NCI-H345 (cell line): ENCODE results near the gene SH3GL3.

Experiments
- DNase-seq: peaks from one replicate; lab custom pipeline; 2025; lab: John Stamatoyannopoulos, UW

Gene SH3GL3

GRCh38 chr15:83503595-83504364, 56.6 kb downstream of the SH3GL3 start:
- no peak for DNase-seq

DNA sequence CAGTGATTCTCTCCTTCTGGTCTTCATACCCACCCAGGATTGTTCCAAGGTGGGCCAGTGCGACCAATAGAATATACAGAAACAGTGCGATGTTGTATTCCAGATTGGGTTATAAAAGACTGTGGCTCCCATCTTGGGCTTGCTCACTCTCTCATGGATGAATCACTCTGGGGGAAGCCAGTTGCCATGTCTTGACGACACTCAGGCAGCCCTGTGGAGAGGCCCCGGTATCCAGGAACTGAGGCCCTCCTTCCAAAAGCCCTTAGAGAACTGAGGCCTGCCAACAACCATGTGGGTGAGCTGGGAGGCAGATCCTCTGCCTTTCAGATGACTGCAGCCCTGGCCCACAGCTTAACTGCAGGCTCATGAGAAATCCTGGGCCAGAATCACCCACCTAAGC, 57.2 kb downstream of the SH3GL3 start:
- no peak for DNase-seq

- DNase-seq = no peak
Observed at GRCh38 chr15:83510001-83510400, 62.9 kb downstream of the SH3GL3 start.

GRCh38 chr15:83512459-83512858, 65.3 kb downstream of the SH3GL3 start:
- no peak for DNase-seq

- no peak for DNase-seq
Observed at GRCh38 chr15:83514584-83514983, 67.4 kb downstream of the SH3GL3 start.

DNA sequence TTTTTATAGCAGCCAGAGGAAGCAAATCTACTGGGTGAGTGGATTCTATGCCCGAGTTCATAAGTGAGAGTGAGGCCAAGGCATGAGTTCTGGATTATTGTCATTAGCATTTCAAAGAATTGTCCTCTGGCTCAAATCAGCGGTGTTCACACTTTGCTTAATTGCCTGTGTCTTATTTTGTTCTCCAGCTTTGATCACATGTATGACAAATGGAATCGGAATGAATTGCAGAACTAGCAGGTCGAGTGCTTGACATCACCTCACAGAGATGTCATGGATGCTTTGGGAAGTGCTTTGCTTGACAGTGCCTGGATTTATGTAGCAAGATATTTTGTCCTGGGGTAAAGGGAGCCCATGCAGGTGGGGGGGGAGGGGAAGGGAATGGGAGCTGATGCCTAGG, 68.0 kb downstream of the SH3GL3 start:
- DNase-seq = no peak

DNA sequence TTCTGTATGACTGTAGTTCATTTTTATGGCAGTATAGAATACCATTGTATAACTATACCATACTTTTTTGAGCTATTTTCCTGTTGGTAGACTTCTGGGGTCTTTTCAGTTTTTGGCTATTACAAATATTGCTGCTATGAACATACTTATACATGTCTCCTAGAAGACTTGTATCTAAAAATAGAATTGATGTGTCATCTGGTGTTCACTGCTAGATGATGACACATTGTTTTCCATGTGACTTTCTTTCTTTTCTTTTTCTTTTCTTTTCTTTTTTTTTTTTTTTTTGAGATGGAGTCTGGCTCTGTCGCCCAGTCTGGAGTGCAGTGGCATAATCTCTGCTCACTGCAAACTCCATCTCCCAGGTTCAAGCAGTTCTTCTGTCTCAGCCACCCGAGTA, 69.8 kb downstream of the SH3GL3 start:
- no peak for DNase-seq

DNA sequence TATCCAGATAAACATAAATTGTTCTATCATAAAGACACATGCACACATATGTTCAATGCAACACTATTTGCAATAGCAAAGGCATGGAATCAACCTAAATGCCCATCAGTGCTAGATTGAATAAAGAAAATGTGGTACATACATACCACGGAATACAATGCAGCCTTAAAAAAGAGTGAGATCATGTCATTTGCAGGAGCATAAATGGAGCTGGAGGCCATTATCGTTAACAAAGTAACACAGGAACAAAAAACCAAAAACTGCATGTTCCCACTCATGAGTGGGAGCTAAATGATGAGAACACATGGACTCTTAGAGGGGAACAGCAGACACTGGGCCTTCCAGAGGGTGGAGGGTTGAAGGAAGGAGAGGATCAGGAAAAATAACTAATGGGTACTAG, 79.2 kb downstream of the SH3GL3 start:
- DNase-seq = no peak

DNA sequence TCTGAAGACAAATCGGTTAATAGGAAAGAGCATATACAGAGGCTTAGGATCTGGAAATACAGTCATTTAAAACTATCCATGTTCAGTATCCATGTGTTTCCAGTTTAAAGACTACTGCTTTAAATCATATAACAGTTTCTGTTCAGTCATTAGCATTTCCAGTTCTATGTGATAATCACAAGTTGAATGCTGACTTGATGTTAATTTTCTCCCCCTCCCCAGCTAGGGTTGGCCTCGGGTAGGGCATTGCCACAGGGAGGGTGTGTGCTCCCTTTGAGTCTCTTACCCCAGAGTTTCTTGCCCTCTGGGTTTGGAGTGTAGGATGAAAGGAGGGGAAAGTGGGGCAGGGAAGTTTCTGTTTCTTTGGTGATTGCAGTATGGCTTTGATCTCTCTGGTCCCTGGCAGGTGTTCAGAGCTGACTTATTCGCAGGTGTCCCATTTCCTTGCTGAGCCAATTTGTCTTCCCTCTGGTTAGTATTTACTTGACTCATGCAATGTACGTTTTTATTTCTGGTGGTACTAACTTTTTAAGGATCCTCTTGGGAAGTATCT, 86.3 kb downstream of the SH3GL3 start:
- no peak for DNase-seq

GRCh38 chr15:83537606-83538005, 90.5 kb downstream of the SH3GL3 start:
- DNase-seq = no peak

GRCh38 chr15:83538682-83539081, 91.5 kb downstream of the SH3GL3 start:
- no peak for DNase-seq

DNA sequence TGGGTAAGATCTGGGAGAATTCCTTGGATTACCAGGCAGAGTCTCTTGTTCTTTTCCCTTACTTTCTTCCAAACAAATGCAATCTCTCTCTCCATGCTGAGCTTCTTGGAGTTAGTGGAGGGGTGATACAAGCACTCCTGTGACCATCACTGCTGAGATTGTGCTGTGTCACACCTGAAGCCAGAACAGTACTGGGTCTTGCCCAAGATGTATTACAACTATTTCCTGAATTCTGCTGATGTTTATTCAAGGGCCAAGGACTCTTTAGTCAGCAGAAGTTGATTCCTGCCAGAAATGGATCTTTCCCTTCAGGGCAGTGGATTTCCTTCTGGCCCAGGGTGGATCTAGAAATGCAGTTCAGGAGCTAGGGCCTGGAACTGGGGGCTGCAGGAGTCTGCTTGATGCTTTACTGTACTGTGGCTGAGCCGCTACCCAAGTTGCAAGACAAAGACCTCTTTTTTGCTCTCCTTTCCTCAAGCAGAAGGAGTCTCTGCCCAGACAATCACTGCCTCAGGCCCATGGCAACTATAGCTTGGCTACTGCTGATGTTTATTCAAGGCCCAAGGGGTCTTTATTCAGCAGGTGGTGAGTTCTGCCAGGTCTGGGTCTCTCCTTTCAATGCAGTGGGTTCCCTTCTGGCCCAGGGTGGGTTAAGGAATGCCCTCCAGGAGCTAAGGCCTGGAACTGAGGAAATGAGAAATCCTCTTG, 98.8 kb downstream of the SH3GL3 start:
- no peak for DNase-seq

DNA sequence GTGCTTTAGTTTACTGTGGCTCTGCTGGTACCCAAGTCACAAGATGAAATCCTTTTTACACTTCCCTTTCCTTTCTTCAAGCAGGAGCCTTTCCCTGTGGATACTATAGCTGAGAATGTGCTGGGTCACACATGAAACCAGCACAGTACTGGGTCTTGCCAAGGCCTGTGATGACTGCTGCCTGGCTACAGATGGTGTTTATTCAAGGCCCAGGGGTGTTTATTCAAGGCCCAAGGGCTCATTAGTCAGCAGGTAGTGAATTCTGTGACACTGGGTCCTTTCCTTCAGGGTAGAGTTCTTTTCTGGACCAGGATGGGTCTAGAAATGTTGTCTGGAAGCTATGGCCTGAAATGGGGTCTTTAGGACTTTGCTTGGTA, 99.4 kb downstream of the SH3GL3 start:
- no peak for DNase-seq

DNA sequence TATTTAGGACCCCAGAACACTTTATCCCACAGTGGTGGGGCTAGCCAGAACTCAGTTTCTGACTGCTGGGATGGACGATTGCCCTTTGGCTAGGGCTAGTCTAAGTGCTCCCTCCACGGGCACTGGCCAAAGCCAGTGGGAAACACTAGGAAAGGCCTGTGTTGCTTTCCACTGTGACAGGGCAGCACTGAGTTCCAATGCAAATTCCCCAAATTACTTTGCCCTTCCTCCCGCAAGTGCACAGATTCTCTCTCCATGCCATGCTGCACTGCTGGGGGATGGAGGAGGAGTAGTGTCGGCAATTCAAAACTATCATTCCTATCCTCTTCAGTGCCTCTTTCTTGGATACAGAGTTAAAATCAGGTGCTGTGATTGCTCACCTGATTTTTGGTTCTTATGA, 100.0 kb downstream of the SH3GL3 start:
- no peak for DNase-seq

GRCh38 chr15:83549623-83550022, 102.5 kb downstream of the SH3GL3 start:
- no peak for DNase-seq

DNA sequence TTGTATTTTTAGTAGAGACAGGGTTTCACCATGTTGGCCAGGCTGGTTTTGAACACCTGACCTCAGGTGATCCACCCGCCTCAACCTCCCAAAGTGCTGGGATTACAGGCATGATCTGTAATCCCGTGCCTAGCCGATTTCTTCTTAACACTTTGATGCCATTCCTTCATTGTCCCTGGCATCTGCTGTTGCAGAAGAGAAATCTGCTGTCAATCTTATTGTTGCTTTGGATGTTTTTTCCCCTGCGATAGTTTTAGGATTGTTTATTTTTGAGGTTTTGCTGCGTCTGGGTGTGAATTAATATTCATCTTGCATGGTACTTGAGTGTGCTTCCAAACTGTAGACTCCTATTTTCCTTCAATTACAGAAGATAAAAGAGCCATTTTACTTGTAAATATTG, 107.4 kb downstream of the SH3GL3 start:
- DNase-seq = no peak

- no peak for DNase-seq
Observed at GRCh38 chr15:83555383-83555782, 108.2 kb downstream of the SH3GL3 start.

DNA sequence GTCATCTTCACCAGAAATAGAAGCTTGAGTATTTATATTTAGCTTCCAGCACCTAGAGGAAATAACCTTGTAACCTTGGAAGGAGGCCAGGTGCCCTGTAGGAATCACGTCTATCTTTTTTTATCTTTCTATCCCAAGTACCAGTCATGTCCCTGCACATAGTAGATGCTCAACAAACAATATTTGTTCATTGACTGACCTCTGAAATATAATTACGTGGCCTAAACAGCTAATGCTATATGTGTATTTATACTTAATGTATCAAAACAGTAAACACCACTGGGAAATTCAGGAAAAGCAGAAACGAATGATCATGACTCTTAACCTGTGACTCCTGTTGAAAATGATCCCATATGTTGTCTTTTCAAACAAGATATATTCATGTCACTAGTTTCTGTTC, 108.9 kb downstream of the SH3GL3 start:
- DNase-seq = no peak

GRCh38 chr15:83556754-83557153, 109.6 kb downstream of the SH3GL3 start:
- DNase-seq = no peak

GRCh38 chr15:83558146-83558545, 111.0 kb downstream of the SH3GL3 start:
- DNase-seq = no peak

DNA sequence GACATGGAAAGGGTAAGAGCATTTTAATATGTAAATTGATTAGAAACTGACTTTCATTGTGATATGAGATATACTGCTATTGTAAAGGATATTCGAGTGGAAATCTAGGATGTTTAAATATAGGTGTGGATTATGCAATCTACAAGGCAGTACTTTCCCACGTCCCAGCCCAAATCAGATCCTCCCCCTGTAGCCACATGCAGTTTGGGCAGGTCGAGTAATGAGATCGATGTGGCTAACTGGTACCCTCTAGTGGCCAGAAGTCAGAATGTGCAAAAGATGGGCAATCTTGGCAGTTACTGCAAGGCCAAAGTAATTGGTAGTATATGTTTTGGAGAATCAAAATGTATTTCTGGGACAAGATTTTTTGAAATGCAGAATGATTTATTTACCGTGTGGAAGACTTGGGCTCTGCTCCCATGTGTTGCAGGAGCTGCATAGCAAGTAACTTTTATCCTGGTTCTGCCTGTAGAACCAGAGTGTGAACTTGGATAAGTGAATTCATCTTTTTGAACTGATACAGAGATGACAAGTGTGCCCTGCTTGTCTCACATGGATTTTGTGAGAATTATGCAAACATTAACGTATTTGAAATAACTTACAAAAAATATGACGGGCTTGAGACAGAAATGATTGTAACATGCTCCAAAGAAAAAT, 112.3 kb downstream of the SH3GL3 start:
- DNase-seq = peak; percentile 20

DNA sequence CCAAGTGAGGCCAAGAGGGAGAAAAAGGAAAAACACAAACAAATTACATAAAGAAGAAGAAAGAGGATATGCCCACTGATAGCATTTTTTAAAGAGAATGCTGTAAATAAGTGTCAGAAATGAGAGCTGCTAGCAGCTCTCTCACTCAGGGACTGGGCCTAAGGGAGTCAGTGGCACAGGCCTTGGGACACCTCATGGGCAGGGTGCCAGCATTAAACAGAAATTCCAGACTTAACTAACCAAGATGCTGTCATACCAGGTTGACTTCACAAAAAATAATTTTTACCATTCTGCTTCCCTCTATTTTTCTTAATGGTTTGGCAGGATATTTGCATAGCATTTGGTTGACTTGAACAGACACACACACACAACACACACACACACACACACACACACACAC, 114.5 kb downstream of the SH3GL3 start:
- no peak for DNase-seq

- DNase-seq = no peak
Observed at GRCh38 chr15:83565138-83565537, 118.0 kb downstream of the SH3GL3 start.
